ENCODE data around the gene POLR1D.

Gene POLR1D, protein sequence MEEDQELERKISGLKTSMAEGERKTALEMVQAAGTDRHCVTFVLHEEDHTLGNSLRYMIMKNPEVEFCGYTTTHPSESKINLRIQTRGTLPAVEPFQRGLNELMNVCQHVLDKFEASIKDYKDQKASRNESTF

DNA sequence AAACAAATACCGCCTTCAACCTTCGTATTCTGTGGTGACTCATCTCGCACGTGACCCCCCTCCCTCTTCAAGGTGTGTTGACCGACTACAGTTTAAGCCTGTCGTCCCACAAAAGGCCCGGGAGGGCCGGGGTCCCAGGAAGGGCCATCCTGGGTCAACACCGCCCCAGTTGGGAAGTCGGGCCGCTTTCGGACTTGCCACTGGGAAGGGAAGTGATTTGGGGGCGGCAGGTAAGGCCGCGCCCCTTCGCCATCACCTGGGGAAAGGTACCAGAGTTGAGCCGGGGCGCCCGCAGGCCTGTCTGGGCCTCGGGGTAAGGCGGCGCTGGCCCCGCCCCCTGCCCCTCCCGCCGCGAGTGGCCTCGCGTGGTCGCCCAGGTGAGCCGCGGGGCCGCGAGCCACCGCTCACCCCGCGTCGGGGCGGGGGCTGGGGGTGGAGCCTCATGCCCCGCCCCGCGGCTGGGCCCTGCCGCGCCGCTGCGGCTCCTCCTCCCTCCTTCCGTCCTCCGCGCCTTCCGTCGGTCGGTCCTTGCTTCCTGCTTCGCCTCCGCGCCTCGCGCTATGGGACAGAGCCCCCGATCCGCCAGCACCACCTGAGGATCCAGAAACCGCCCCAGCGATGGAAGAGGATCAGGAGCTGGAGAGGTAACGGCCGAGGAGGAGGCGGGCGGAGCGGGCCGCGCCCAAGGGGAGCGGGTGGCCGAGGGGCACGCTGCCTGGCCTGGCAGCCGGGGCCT is at the start of gene POLR1D:
Gene POLR1D (plus strand): TSS at position 527 of the 736 bp plus-strand sequence. CDS start 92 bp downstream, at position 619.
- Histone ChIP-seq H3K27ac (peak within 1 kb of the TSS; percentile 60; the same call in 1 of the 2 replicates), H3K36me3 (ENCODE audit: insufficient read depth, low read length) (peaks cover 28% of the 10 kb centered on the region), H3K9me3 (ENCODE audit: low read depth, low read length) (no peaks in the 10 kb centered on the region), H3K9ac (ENCODE audit: insufficient read length) (peak within 1 kb of the TSS; percentile 94), H3K4me3 (peak within 1 kb of the TSS; percentile 95)
- DNase-seq (ENCODE audit: low read depth, low spot score): no peak
- TF ChIP-seq EZH2 (IDR thresholded peaks at IDR 0.05) (no peak), POLR2AphosphoS5 (IDR thresholded peaks at IDR 0.05; ENCODE audit: borderline replicate concordance, low read depth, low read length) (peak; percentile 94), FOXP2 (optimal IDR thresholded peaks at IDR 0.05; ENCODE audit: control extremely low read depth, extremely low read length, insufficient read depth) (no peak)

DNA sequence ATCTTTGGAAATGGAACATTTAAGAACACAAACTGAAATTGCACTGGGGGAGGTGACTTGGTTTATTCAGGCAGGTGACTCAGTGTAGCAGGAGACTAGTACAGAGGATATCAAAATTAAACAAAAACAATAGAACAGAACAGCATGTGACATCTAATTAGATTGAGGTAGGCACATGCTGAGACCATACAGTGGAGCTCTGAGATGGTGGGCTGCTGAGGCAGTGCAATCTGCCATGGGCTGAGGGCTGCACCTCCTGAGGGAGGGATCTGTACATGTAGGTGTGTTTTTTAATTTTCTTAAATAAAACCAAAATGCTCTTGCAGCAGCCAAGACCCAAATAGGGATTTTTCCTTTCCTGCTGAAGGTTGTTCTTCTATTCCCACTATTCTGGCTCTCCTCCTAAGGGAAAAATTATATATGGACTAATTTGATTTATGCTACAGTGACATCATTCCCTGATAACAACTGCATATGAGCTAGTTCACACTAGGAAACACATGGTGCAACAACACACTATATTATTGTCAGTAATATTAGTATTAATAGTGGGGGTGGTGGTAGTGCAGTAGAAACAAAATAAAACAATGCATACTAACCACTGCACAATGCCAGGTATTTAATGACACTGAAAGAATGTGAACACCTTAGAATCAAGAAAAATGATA is 49.3 kb upstream of the POLR1D start:
- H3K36me3 ChIP-seq (ENCODE audit: insufficient read depth, low read length): 0 out of 2 replicates have a peak, but pooled peaks cover 7% of the 10 kb centered on the region
- no peaks in the 10 kb centered on the region; the same call in 1 of the 2 replicates for H3K9me3 ChIP-seq (ENCODE audit: low read depth, low read length)
- no peak overlapping the region for H3K9ac ChIP-seq (ENCODE audit: insufficient read length)
- no peak for DNase-seq (ENCODE audit: low read depth, low spot score)
- H3K27ac ChIP-seq: no peak overlapping the region
- TF ChIP-seq FOXP2 (optimal IDR thresholded peaks at IDR 0.05; ENCODE audit: control extremely low read depth, extremely low read length, insufficient read depth): no peak
- no peak for TF ChIP-seq EZH2 (IDR thresholded peaks at IDR 0.05)
- no peak for TF ChIP-seq POLR2AphosphoS5 (IDR thresholded peaks at IDR 0.05; ENCODE audit: borderline replicate concordance, low read depth, low read length)
- H3K4me3 ChIP-seq: no peak overlapping the region

DNA sequence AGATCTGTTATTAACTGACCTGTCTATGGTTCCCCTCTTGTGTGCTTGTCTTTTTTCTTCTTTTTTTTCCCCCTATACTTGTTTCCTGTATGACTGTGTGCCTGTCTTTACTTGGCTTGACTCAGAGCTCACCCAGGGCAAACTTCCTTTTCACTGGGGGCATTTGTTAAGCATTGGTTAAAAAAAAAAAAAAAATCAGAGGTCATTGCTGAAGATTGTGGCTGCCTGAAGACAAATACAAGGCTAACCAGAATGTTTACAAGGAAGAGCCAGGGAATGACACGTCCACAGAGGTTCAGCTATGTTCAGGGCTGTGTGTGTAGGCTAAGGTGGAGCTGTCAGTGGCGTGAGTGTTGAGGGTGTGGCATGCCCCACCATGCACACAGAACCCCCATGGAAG is 48.4 kb upstream of the POLR1D start:
- no peak for DNase-seq (ENCODE audit: low read depth, low spot score)
- H3K27ac ChIP-seq: no peak overlapping the region
- no peak overlapping the region for H3K9ac ChIP-seq (ENCODE audit: insufficient read length)

DNA sequence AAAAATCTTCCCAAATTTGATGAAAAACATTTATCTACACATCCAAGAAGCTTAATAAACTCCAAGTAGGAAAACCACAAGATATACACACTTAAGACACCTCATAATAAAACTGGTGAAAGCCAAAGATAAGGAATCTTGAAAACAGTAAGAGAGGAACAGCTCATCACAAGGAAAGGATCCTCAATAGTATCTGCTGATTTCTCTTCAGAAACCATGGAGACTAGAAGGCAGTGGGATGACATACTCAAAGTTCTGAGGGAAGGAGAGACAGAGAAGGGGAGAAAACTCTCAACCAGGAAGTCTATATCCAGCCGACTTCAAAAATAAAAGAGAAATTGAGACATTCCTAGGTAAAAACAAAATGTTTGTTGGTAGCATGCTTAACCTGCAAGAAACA is 47.0 kb upstream of the POLR1D start:
- no peaks in the 10 kb centered on the region; the same call in 1 of the 2 replicates for H3K9me3 ChIP-seq (ENCODE audit: low read depth, low read length)

More for the DNA sequence above, 48.4 kb upstream of the POLR1D start:
- H3K36me3 ChIP-seq (ENCODE audit: insufficient read depth, low read length): 0 out of 2 replicates have a peak, but pooled peaks cover 7% of the 10 kb centered on the region
- no peak for TF ChIP-seq POLR2AphosphoS5 (IDR thresholded peaks at IDR 0.05; ENCODE audit: borderline replicate concordance, low read depth, low read length)
- no peak for TF ChIP-seq FOXP2 (optimal IDR thresholded peaks at IDR 0.05; ENCODE audit: control extremely low read depth, extremely low read length, insufficient read depth)
- TF ChIP-seq EZH2 (IDR thresholded peaks at IDR 0.05): no peak
- no peak overlapping the region for H3K4me3 ChIP-seq
- H3K9me3 ChIP-seq (ENCODE audit: low read depth, low read length): no peaks in the 10 kb centered on the region; the same call in 1 of the 2 replicates

DNA sequence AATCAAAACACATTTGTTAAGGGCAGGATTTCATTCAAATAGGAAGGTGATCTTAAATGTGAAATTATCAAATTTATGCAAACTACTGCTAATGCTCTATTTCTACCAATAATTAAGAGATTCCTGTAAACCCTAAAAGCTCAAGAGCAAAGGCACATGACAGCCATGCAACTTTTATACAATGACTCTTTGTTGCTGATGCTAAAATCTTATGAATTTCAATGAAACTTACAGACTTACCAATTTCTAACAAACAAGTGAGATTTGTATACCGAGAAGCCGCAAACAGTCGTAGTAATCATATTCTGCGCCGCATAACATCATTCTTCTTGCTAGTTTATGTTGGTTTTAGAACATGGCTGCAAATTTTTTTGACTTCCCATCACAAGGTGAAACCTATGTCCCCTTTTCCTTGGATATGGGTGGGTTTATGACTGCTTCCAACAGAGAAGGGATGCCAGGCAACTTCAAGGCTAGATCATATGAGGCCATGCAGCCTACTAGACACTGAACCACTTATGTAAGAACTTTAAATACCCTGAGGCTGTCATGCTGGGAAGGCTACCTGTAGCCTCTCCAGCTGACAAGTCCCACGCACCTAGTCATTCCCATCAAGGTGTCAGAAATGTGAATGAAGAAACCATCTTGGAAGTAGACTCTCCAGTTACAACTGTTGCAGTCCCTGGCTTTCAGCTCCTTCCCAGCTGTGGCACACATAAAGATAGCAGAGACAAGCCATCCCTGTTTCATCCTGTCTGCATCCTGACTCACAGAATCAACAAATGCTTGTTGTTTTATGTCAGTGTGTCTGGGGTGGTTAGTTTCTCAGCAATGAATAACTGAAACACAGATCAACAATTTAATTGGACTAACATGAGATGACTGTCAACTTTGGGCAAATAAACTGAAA is 43.3 kb upstream of the POLR1D start:
- no peak for TF ChIP-seq POLR2AphosphoS5 (IDR thresholded peaks at IDR 0.05; ENCODE audit: borderline replicate concordance, low read depth, low read length)
- TF ChIP-seq EZH2 (IDR thresholded peaks at IDR 0.05): no peak
- TF ChIP-seq FOXP2 (optimal IDR thresholded peaks at IDR 0.05; ENCODE audit: control extremely low read depth, extremely low read length, insufficient read depth): no peak
- no peak overlapping the region for H3K4me3 ChIP-seq
- no peak overlapping the region for H3K9ac ChIP-seq (ENCODE audit: insufficient read length)
- peaks cover 10% of the 10 kb centered on the region; the same call in 1 of the 2 replicates for H3K36me3 ChIP-seq (ENCODE audit: insufficient read depth, low read length)
- H3K9me3 ChIP-seq (ENCODE audit: low read depth, low read length): no peaks in the 10 kb centered on the region; the same call in 1 of the 2 replicates
- DNase-seq (ENCODE audit: low read depth, low spot score): no peak
- no peak overlapping the region for H3K27ac ChIP-seq

More for the DNA sequence above, 47.0 kb upstream of the POLR1D start:
- Histone ChIP-seq H3K36me3 (ENCODE audit: insufficient read depth, low read length) (0 out of 2 replicates have a peak, but pooled peaks cover 5% of the 10 kb centered on the region), H3K4me3 (no peak overlapping the region), H3K27ac (no peak overlapping the region), H3K9ac (ENCODE audit: insufficient read length) (no peak overlapping the region)
- DNase-seq (ENCODE audit: low read depth, low spot score): no peak
- TF ChIP-seq EZH2 (IDR thresholded peaks at IDR 0.05) (no peak), POLR2AphosphoS5 (IDR thresholded peaks at IDR 0.05; ENCODE audit: borderline replicate concordance, low read depth, low read length) (no peak), FOXP2 (optimal IDR thresholded peaks at IDR 0.05; ENCODE audit: control extremely low read depth, extremely low read length, insufficient read depth) (no peak)

DNA sequence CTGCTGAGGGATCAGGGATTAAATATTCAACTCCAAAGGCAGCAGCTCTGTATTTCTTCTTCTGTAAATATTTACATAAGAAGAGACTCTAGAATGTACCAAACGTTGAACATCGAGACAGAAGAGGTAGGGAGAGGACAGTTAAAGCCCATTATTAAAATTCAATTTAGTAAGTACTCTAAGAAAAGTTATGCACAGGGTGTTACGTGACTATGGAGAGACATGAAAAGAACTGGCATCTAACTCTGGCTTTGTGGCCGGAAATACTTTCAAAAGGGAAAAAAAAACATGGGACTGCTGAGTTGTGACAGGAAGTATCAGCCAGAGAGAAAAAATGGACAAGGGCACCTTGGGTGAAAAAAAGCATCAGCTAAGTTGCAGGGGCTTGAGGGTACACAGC is 38.0 kb upstream of the POLR1D start:
- Histone ChIP-seq H3K36me3 (ENCODE audit: insufficient read depth, low read length) (peaks cover 6% of the 10 kb centered on the region; the same call in 1 of the 2 replicates), H3K9me3 (ENCODE audit: low read depth, low read length) (no peaks in the 10 kb centered on the region)

DNA sequence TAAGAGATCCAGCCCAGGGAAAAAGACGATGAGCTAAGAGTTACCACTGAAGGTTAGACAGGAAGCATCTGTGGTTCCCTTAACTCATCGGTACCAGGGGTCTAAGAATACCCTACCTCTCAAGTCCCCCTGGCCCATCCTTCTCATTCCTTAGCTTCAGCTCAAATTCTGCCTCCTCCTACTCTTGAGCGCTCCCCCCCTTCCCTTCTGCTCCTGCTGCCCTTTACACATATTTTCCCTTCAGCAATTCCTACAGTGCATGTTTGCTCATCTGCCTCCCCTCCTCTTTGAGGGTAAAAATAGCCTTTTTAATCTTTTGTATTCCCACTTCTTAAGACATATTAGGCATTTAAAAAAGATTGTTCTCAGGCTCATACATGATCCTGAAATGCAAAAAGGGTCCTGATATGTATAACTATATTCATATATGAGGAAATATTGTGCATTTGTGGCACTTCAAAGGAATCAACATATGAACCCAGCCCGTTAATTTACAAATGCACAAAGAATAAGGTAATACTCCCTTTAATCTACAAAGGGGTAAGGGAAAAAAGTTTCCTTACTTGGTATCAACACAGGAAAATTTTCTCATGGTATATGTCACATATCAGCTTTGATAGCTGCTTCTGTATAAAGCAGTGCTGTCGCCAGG is 34.5 kb upstream of the POLR1D start:
- Histone ChIP-seq H3K9ac (ENCODE audit: insufficient read length) (no peak overlapping the region), H3K27ac (no peak overlapping the region), H3K36me3 (ENCODE audit: insufficient read depth, low read length) (no peaks in the 10 kb centered on the region), H3K4me3 (no peak overlapping the region), H3K9me3 (ENCODE audit: low read depth, low read length) (no peaks in the 10 kb centered on the region)
- no peak for TF ChIP-seq EZH2 (IDR thresholded peaks at IDR 0.05)
- TF ChIP-seq FOXP2 (optimal IDR thresholded peaks at IDR 0.05; ENCODE audit: control extremely low read depth, extremely low read length, insufficient read depth): no peak
- no peak for TF ChIP-seq POLR2AphosphoS5 (IDR thresholded peaks at IDR 0.05; ENCODE audit: borderline replicate concordance, low read depth, low read length)
- DNase-seq (ENCODE audit: low read depth, low spot score): no peak

More for the DNA sequence above, 38.0 kb upstream of the POLR1D start:
- TF ChIP-seq EZH2 (IDR thresholded peaks at IDR 0.05) (no peak), FOXP2 (optimal IDR thresholded peaks at IDR 0.05; ENCODE audit: control extremely low read depth, extremely low read length, insufficient read depth) (no peak), POLR2AphosphoS5 (IDR thresholded peaks at IDR 0.05; ENCODE audit: borderline replicate concordance, low read depth, low read length) (no peak)
- H3K27ac ChIP-seq: no peak overlapping the region
- DNase-seq (ENCODE audit: low read depth, low spot score): no peak
- no peak overlapping the region for H3K4me3 ChIP-seq
- no peak overlapping the region for H3K9ac ChIP-seq (ENCODE audit: insufficient read length)

Data from SK-N-MC (cell line).